ENCODE measurements around the gene SLC25A18.

SLC25A18 gene

DNA sequence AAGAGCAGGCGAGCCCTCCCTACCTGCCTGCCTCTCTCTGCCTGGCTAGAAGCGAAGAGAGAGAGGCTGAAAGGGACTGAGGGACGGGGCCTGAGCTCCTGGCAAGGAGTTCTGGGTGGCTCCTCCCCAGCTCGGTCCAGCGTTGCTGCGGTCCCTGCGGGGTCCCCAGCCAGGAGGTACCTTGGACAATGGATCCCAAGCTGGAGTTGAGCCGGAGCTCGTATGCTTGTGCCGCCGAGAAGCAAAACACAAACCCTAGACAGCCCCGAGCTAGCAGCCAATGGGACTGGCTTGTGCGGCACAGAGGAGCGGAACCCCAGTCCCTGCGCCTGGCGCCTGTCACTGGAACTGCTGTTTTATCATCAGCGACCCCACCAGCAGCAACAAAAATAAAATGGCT lies 18.3 kb downstream of the SLC25A18 start:
- Mint-ChIP-seq H3K27ac (no peak overlapping the region), H3K36me3 (ENCODE audit: low read depth) (no peaks in the 10 kb centered on the region), H3K4me1 (peaks cover 4% of the 10 kb centered on the region), H3K27me3 (ENCODE audit: low read depth) (no peaks in the 10 kb centered on the region), H3K4me3 (no peak overlapping the region), H3K9me3 (no peaks in the 10 kb centered on the region)
- TF ChIP-seq, protein P1, sequence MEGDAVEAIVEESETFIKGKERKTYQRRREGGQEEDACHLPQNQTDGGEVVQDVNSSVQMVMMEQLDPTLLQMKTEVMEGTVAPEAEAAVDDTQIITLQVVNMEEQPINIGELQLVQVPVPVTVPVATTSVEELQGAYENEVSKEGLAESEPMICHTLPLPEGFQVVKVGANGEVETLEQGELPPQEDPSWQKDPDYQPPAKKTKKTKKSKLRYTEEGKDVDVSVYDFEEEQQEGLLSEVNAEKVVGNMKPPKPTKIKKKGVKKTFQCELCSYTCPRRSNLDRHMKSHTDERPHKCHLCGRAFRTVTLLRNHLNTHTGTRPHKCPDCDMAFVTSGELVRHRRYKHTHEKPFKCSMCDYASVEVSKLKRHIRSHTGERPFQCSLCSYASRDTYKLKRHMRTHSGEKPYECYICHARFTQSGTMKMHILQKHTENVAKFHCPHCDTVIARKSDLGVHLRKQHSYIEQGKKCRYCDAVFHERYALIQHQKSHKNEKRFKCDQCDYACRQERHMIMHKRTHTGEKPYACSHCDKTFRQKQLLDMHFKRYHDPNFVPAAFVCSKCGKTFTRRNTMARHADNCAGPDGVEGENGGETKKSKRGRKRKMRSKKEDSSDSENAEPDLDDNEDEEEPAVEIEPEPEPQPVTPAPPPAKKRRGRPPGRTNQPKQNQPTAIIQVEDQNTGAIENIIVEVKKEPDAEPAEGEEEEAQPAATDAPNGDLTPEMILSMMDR (IDR thresholded peaks at IDR 0.05; ENCODE audit: unreplicated experiment in 3 of 3), result no peak

DNA sequence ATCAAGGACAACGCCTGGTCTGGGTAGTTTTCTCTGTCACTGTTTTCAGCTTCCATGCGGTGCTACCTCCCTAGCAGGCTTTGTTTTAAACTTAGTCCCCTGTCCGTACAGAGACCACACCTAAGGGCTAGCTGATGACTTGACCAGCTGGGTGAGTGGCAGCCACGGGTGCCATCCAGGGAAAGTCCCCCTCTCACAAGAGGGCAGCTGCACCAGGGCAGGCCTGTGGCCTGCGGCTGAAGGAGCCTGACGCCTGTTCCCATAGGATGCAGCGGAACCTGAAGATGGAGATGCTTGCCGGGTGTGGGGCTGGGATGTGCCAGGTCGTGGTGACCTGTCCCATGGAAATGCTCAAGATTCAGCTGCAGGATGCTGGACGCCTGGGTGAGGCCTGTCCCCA lies 19.9 kb downstream of the SLC25A18 start:
- TF ChIP-seq, protein P1 (IDR thresholded peaks at IDR 0.05; ENCODE audit: unreplicated experiment in 3 of 3), result no peak
- Mint-ChIP-seq H3K27ac (no peak overlapping the region), H3K27me3 (ENCODE audit: low read depth) (no peaks in the 10 kb centered on the region), H3K36me3 (ENCODE audit: low read depth) (no peaks in the 10 kb centered on the region), H3K4me3 (no peak overlapping the region), H3K9me3 (no peaks in the 10 kb centered on the region), H3K4me1 (peaks cover 2% of the 10 kb centered on the region)

DNA sequence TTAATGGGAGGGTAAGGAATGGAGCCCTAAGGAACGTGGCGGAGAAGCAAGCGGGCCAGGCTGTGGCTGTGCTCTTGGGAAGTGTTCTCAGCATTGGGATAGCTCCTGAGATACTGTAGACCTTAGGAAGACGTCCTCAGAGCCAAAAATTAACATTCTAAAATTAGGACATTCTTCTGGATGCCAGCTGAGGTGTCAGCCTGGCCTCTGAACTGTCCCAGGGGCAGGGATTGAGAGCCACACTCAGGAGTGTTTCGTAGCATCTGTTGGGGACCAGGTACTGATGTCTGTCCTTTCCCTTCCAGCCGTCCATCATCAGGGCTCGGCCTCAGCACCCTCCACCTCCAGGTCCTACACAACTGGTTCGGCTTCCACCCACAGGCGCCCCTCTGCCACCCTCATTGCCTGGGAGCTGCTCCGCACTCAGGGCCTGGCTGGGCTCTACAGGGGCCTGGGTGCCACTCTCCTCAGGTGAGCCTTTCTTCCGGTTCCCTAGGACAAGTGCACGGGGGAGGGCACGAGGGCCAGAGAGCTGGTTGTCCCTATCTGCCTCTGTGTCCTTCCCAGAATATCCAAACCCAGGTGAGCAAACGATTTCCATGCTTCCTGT lies 23.6 kb downstream of the SLC25A18 start:
- Mint-ChIP-seq H3K9me3 (no peaks in the 10 kb centered on the region), H3K27ac (no peak overlapping the region), H3K4me1 (no peaks in the 10 kb centered on the region), H3K4me3 (no peak overlapping the region), H3K27me3 (ENCODE audit: low read depth) (no peaks in the 10 kb centered on the region), H3K36me3 (ENCODE audit: low read depth) (peaks cover 18% of the 10 kb centered on the region)
- TF ChIP-seq, protein P1 (IDR thresholded peaks at IDR 0.05; ENCODE audit: unreplicated experiment in 3 of 3), result no peak

DNA sequence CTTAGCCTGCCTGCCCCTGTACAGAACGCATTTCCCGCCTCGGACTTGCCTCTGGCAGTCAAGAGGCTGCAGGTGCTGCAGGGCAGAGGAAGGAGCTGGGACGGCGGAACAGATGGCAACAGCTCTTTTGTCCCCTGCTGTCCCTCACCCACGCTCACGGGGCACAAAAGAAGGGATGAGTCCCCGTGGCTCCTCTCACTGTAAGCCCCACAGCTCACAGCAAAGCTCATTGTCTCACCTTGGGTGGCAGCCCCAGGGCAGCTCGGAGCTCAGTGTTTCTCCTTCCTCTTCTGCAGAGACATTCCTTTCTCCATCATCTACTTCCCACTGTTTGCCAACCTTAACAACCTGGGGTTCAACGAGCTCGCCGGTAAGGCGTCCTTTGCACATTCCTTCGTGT lies 24.3 kb downstream of the SLC25A18 start:
- Mint-ChIP-seq H3K9me3 (no peaks in the 10 kb centered on the region), H3K27me3 (ENCODE audit: low read depth) (no peaks in the 10 kb centered on the region), H3K4me1 (no peaks in the 10 kb centered on the region), H3K4me3 (no peak overlapping the region), H3K36me3 (ENCODE audit: low read depth) (peaks cover 23% of the 10 kb centered on the region), H3K27ac (peak overlapping the region in 1 of 3 experiments; percentile 38)
- TF ChIP-seq, protein P1 (IDR thresholded peaks at IDR 0.05; ENCODE audit: unreplicated experiment in 3 of 3), result no peak

DNA sequence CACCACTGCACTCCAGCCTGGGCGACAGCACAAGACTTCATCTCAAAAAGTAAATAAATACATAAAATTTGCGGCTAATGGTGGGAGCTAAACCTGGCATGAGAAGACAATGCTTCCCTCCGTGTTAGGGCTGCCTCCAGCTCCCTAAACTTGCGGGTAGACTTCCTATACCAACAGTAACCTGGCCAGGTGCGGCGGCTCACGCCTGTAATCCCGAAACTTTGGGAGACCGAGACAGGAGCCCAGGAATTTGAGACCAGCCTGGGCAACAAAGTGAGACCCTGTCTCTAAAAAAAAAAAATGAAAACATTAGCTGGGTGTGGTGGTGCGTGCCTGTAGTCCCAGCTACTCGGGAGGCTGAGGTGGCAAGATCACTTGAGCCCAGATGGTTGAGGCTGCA lies 25.3 kb downstream of the SLC25A18 start:
- Mint-ChIP-seq H3K4me1 (no peaks in the 10 kb centered on the region), H3K36me3 (ENCODE audit: low read depth) (peaks cover 31% of the 10 kb centered on the region), H3K27me3 (ENCODE audit: low read depth) (no peaks in the 10 kb centered on the region), H3K9me3 (no peaks in the 10 kb centered on the region), H3K4me3 (no peak overlapping the region), H3K27ac (no peak overlapping the region)
- TF ChIP-seq, protein P1 (IDR thresholded peaks at IDR 0.05; ENCODE audit: unreplicated experiment in 3 of 3), result no peak

DNA sequence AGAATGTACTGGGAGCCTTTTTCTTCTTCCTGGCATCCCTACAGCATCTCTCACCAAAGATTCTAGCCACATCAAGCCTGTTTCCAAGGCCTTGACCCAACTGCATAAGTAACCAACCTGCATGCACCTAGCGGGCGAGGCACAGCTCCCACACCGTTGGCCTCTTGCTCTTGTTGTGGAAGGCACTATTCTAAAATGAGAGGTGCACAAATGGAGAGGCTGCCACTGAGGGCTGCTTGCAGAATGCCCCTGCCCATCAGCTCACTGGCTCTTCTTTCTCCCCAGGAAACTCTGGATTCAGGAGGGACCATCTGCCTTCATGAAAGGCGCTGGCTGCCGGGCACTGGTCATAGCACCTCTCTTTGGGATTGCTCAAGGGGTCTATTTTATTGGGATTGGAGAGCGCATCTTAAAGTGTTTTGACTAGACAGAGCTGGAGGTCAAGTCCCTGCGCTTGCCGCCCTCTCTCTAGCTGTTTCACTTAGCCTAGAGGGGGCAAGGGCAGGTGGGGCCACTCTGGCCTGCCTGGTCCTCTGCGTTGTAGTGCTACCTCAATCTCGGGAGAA lies 26.6 kb downstream of the SLC25A18 start:
- H3K4me1 Mint-ChIP-seq, result no peaks in the 10 kb centered on the region
- H3K27ac Mint-ChIP-seq, result no peak overlapping the region
- H3K4me3 Mint-ChIP-seq, result no peak overlapping the region
- TF ChIP-seq, protein P1 (IDR thresholded peaks at IDR 0.05; ENCODE audit: unreplicated experiment in 3 of 3), result no peak
- H3K9me3 Mint-ChIP-seq, result no peaks in the 10 kb centered on the region
- no peaks in the 10 kb centered on the region for H3K27me3 Mint-ChIP-seq (ENCODE audit: low read depth)
- H3K36me3 Mint-ChIP-seq (ENCODE audit: low read depth), result peaks cover 40% of the 10 kb centered on the region

All from nephron (organoid).